HepG2 (cell line): ENCODE measurements around the gene ALG8. TPM values are rescaled to one million over a fixed set of nuclear protein-coding genes. Genes with fewer than 3 reads are reported as not detected.

ENCODE experiments used
- BHLHE40 ChIP-seq: IDR thresholded peaks from 2 replicates; pipeline ENCODE4 v1.6.1; 2011; ENCODE audit warnings: low read length, improper control_type of control experiment
- NFKBIZ ChIP-seq: IDR thresholded peaks from 2 replicates; pipeline ENCODE4 v1.6.1; 2018; ENCODE audit warnings: missing genetic modification reagents, missing compliant biosample characterization
- PAWR ChIP-seq: sonication (generic); formaldehyde crosslinking; IDR thresholded peaks from 2 replicates; pipeline ENCODE4 v1.4.0; 2020; ENCODE audit warnings: missing genetic modification reagents, mild to moderate bottlenecking, borderline replicate concordance
- SNAPC2 ChIP-seq: sonication (generic); formaldehyde crosslinking; IDR thresholded peaks from 2 replicates; pipeline ENCODE4 v1.8.1; 2022; ENCODE audit warnings: mild to moderate bottlenecking, missing genetic modification reagents
- U2AF1 ChIP-seq: fragments of 200-400 bp; formaldehyde crosslinking; optimal IDR thresholded peaks from 2 replicates; pipeline ENCODE3; 2017; ENCODE audit warnings: mild to moderate bottlenecking, low read depth, low read length
- ZNF10 ChIP-seq: sonication (generic); formaldehyde crosslinking; IDR thresholded peaks from 2 replicates; pipeline ENCODE4 v1.4.0; 2020; ENCODE audit warnings: mild to moderate bottlenecking, low read depth, missing genetic modification reagents, borderline replicate concordance
- ZNF589 ChIP-seq: sonication (generic); formaldehyde crosslinking; conservative IDR thresholded peaks from 2 replicates; pipeline ENCODE4 v1.8.0; 2022; ENCODE audit warnings: mild to moderate bottlenecking, moderate library complexity, missing genetic modification reagents
- ZNF878 ChIP-seq: sonication (generic); formaldehyde crosslinking; IDR thresholded peaks from 2 replicates; pipeline ENCODE4 v1.8.1; 2023; ENCODE audit warnings: mild to moderate bottlenecking, missing genetic modification reagents, moderate library complexity
- ZSCAN25 ChIP-seq: sonication (generic); formaldehyde crosslinking; IDR thresholded peaks from 2 replicates; pipeline ENCODE4 v1.8.0; 2022; ENCODE audit warnings: mild to moderate bottlenecking, missing genetic modification reagents
- polyA plus RNA-seq, 8 experiments: library from polyadenylated mRNA; depleted of rRNA in 3 of 8; stranded (reverse) in 7 of 8; unstranded in 1 of 8; fragments of >200 nt; fragmentation: Illumina TruSeq in 4 of 8; extraction: Trizol in 4 of 8; gene quantifications; 2 replicates each; pipeline versions ENCODE4 v1.2.1 to v1.2.3, GENCODE V29; 2011 to 2016; ENCODE audit warnings: low read depth in 4 of 8, missing spikeins in 1 of 8, mixed read lengths in 1 of 8; ENCODE audit not compliant: insufficient read depth in 1 of 8
- total RNA-seq, 5 experiments: library from RNA; depleted of rRNA; stranded (reverse); fragments of >200 nt; fragmentation: Illumina TruSeq; extraction: Trizol; gene quantifications; 2 replicates each; pipeline ENCODE4 v1.2.3, GENCODE V29; 2016; ENCODE audit warnings: low read depth in 1 of 5
- TF ChIP-seq, protein P1 (sequence below): sonication (generic); formaldehyde crosslinking; IDR thresholded peaks from 2 replicates; pipeline ENCODE4 v1.5.1; 2020; ENCODE audit warnings: missing genetic modification reagents, mild to moderate bottlenecking, borderline replicate concordance
- TF ChIP-seq, protein P2 (sequence below): sonication (generic); formaldehyde crosslinking; IDR thresholded peaks from 2 replicates; pipeline ENCODE4 v1.9.0; 2021; ENCODE audit warnings: missing genetic modification reagents, borderline replicate concordance
- TF ChIP-seq, protein P3 (sequence below): sonication (generic); formaldehyde crosslinking; IDR thresholded peaks from 2 replicates; pipeline ENCODE4 v1.5.0; 2020; ENCODE audit warnings: mild to moderate bottlenecking, missing genetic modification reagents, borderline replicate concordance
- TF ChIP-seq, protein P4 (sequence below): sonication (generic); formaldehyde crosslinking; IDR thresholded peaks from 2 replicates; pipeline ENCODE4 v1.5.0; 2020; ENCODE audit warnings: mild to moderate bottlenecking, missing genetic modification reagents
- TF ChIP-seq, protein P5 (sequence below): sonication (generic); formaldehyde crosslinking; IDR thresholded peaks from 2 replicates; pipeline ENCODE4 v1.4.0; 2020; ENCODE audit warnings: missing genetic modification reagents

ALG8 gene
- total and polyA plus RNA-seq, 2 of the 13 experiments (the other 11 are each of a cell fraction or from before 2014, with no cell fraction given), result 75.8 to 88.0 TPM

DNA sequence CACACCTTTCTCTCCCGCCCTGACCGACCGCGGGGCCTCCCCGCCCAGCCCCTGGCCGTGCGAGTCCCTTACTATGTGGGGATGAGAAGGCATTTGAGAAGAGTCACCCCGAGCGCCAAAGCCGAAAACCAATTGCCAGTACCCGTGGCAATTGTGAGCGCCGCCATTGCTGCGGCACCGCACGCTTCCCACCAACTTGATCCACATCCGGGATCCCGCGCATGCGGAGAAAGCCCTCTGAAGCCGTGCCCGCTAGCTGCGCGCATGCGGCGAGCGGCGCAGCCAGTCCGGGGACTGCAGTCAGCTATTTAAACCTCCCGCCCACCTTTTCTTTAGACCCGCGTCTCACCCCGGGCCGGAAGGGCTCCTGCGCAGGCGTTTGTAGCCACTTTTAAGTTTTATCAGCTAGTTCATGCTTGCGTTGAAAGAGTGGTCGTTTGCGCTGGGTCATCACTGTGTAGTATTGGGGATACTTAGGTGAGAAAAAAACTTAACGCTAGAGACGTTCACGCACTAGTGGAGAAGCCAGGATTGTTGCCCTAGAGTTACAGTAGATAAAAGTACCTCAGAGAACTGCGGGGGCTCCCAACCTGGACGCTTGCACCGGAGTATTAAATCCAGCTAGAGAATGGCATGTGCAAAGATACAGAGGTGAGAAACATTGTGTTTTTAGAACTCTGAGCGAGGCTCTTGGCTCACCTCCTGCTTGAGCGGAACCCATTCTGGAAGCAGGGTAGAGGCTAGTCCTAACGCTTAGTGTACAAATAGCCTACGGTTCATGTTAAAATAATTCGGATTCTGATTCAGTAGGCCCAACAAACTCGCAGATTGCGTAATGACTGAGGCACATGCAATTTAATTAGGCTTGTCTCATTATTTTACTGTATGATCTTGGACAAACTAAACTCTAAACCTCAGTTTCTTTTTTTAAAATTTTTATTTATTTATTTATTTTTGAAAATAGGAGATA lies at the start of gene ALG8 (continued):
- TF ChIP-seq BHLHE40 (peak; percentile 34; the same call in 1 of the 2 replicates), U2AF1 (no peak), ZNF589 (peak; percentile 91), ZNF10 (CRISPR knock-in tag) (no peak), SNAPC2 (CRISPR knock-in tag) (peak; percentile 85; the same call in 1 of the 2 replicates), NFKBIZ (CRISPR knock-in tag) (peak; percentile 78), PAWR (CRISPR knock-in tag) (no peak), ZSCAN25 (CRISPR knock-in tag) (no peak), ZNF878 (peak; percentile 99)
- TF ChIP-seq, protein P1, sequence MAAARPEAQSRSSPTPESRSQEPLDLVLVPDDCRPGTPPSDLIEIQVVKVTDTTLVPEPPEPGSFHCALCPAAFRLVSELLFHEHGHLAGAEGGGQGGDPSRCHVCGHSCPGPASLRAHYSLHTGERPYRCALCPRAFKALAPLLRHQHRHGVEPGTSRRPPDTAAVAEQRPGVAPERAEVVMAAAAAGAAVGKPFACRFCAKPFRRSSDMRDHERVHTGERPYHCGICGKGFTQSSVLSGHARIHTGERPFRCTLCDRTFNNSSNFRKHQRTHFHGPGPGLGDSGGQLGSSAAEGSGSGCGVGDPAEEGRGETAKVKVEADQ (CRISPR knock-in tag), result no peak
- TF ChIP-seq, protein P2, sequence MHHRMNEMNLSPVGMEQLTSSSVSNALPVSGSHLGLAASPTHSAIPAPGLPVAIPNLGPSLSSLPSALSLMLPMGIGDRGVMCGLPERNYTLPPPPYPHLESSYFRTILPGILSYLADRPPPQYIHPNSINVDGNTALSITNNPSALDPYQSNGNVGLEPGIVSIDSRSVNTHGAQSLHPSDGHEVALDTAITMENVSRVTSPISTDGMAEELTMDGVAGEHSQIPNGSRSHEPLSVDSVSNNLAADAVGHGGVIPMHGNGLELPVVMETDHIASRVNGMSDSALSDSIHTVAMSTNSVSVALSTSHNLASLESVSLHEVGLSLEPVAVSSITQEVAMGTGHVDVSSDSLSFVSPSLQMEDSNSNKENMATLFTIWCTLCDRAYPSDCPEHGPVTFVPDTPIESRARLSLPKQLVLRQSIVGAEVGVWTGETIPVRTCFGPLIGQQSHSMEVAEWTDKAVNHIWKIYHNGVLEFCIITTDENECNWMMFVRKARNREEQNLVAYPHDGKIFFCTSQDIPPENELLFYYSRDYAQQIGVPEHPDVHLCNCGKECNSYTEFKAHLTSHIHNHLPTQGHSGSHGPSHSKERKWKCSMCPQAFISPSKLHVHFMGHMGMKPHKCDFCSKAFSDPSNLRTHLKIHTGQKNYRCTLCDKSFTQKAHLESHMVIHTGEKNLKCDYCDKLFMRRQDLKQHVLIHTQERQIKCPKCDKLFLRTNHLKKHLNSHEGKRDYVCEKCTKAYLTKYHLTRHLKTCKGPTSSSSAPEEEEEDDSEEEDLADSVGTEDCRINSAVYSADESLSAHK (CRISPR knock-in tag), result no peak
- TF ChIP-seq, protein P3, sequence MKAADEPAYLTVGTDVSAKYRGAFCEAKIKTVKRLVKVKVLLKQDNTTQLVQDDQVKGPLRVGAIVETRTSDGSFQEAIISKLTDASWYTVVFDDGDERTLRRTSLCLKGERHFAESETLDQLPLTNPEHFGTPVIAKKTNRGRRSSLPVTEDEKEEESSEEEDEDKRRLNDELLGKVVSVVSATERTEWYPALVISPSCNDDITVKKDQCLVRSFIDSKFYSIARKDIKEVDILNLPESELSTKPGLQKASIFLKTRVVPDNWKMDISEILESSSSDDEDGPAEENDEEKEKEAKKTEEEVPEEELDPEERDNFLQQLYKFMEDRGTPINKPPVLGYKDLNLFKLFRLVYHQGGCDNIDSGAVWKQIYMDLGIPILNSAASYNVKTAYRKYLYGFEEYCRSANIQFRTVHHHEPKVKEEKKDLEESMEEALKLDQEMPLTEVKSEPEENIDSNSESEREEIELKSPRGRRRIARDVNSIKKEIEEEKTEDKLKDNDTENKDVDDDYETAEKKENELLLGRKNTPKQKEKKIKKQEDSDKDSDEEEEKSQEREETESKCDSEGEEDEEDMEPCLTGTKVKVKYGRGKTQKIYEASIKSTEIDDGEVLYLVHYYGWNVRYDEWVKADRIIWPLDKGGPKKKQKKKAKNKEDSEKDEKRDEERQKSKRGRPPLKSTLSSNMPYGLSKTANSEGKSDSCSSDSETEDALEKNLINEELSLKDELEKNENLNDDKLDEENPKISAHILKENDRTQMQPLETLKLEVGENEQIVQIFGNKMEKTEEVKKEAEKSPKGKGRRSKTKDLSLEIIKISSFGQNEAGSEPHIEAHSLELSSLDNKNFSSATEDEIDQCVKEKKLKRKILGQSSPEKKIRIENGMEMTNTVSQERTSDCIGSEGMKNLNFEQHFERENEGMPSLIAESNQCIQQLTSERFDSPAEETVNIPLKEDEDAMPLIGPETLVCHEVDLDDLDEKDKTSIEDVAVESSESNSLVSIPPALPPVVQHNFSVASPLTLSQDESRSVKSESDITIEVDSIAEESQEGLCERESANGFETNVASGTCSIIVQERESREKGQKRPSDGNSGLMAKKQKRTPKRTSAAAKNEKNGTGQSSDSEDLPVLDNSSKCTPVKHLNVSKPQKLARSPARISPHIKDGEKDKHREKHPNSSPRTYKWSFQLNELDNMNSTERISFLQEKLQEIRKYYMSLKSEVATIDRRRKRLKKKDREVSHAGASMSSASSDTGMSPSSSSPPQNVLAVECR (CRISPR knock-in tag), result peak; percentile 97
- TF ChIP-seq, protein P4, sequence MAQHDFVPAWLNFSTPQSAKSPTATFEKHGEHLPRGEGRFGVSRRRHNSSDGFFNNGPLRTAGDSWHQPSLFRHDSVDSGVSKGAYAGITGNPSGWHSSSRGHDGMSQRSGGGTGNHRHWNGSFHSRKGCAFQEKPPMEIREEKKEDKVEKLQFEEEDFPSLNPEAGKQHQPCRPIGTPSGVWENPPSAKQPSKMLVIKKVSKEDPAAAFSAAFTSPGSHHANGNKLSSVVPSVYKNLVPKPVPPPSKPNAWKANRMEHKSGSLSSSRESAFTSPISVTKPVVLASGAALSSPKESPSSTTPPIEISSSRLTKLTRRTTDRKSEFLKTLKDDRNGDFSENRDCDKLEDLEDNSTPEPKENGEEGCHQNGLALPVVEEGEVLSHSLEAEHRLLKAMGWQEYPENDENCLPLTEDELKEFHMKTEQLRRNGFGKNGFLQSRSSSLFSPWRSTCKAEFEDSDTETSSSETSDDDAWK (CRISPR knock-in tag), result no peak
- TF ChIP-seq, protein P5, sequence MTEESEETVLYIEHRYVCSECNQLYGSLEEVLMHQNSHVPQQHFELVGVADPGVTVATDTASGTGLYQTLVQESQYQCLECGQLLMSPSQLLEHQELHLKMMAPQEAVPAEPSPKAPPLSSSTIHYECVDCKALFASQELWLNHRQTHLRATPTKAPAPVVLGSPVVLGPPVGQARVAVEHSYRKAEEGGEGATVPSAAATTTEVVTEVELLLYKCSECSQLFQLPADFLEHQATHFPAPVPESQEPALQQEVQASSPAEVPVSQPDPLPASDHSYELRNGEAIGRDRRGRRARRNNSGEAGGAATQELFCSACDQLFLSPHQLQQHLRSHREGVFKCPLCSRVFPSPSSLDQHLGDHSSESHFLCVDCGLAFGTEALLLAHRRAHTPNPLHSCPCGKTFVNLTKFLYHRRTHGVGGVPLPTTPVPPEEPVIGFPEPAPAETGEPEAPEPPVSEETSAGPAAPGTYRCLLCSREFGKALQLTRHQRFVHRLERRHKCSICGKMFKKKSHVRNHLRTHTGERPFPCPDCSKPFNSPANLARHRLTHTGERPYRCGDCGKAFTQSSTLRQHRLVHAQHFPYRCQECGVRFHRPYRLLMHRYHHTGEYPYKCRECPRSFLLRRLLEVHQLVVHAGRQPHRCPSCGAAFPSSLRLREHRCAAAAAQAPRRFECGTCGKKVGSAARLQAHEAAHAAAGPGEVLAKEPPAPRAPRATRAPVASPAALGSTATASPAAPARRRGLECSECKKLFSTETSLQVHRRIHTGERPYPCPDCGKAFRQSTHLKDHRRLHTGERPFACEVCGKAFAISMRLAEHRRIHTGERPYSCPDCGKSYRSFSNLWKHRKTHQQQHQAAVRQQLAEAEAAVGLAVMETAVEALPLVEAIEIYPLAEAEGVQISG (CRISPR knock-in tag), result peak; percentile 90
